GM12875 (cell line): ENCODE results near the gene RPS19BP1.

ENCODE experiments used
- H3K4me3 ChIP-seq: one replicate; pipeline ENCODE4 v1.5.1; 2011; ENCODE audit warnings: low read depth, low read length, control low read depth
- CTCF ChIP-seq: IDR thresholded peaks from 2 replicates; pipeline ENCODE4 v1.5.1; 2011; ENCODE audit warnings: low read depth, mild to moderate bottlenecking, control low read depth, inconsistent platforms, low read length, moderate library complexity, borderline replicate concordance; ENCODE audit not compliant: insufficient read depth

Gene RPS19BP1

GRCh38 chr22:39490135-39490798, 42.3 kb downstream of the RPS19BP1 start:
- no peak overlapping the region for H3K4me3 ChIP-seq
- TF ChIP-seq CTCF, result no peak

- no peak overlapping the region for H3K4me3 ChIP-seq
- TF ChIP-seq CTCF, result no peak
Measured at GRCh38 chr22:39489094-39490068, 43.2 kb downstream of the RPS19BP1 start.

- no peak overlapping the region for H3K4me3 ChIP-seq
- TF ChIP-seq CTCF, result no peak
Measured at GRCh38 chr22:39488563-39489083, 43.9 kb downstream of the RPS19BP1 start.

- no peak overlapping the region for H3K4me3 ChIP-seq
- no peak for TF ChIP-seq CTCF
Measured at GRCh38 chr22:39487826-39488520, 44.6 kb downstream of the RPS19BP1 start.

- TF ChIP-seq CTCF, result no peak
- H3K4me3 ChIP-seq, result no peak overlapping the region
Measured at GRCh38 chr22:39486951-39487825, 45.4 kb downstream of the RPS19BP1 start.

GRCh38 chr22:39482768-39483167, 49.8 kb downstream of the RPS19BP1 start:
- no peak overlapping the region for H3K4me3 ChIP-seq
- TF ChIP-seq CTCF, result no peak
